Naive thymus-derived CD8-positive, alpha-beta T cell (primary cell): ENCODE results near the gene FRMD3. TPM values are rescaled to one million over a fixed set of nuclear protein-coding genes. Genes with fewer than 3 reads are reported as not detected.
"Not testable (repeated sequence)": the region's sequence is repeated elsewhere in the genome, so short reads cannot be mapped to it uniquely, and the experiment has no call there.

Source experiments
- ATAC-seq, 2 donors: fragments of 150-1000 bp; cut with Tn5 transposase in 1 of 2; sonication (Bioruptor Pico), chemical (Tn5 transposase) in 1 of 2; 1 replicate in 1 of 2; 2 replicates in 1 of 2; pipeline ENCODE4 v1.10.0; 2021; ENCODE audit warnings: mild to moderate bottlenecking in 2 of 2, moderate library complexity in 2 of 2
- POLR2A ChIA-PET: fragments of 350-600 bp; sonication (Branson Sonifier 250); formaldehyde crosslinking; loops from one replicate; lab custom pipeline; 2021; ENCODE audit warnings: antibody characterized with exemption; lab: Charles Lee
- DNase-seq, 10 donors: peaks; one replicate each; pipeline versions ENCODE4 v3.0.0 to v3.0.0-alpha.2; 2020 to 2022
- H3K27ac Mint-ChIP-seq, 10 donors: one replicate each; pipeline ENCODE4 v1.8.0; 2020 to 2022; ENCODE audit warnings: mild to moderate bottlenecking in 10 of 10, mixed read lengths in 10 of 10, moderate library complexity in 4 of 10, inconsistent platforms in 1 of 10
- H3K27me3 Mint-ChIP-seq, 5 donors: one replicate each; pipeline ENCODE4 v1.8.0; 2021 to 2022; ENCODE audit warnings: mixed read lengths in 5 of 5
- H3K36me3 Mint-ChIP-seq, 3 donors: one replicate each; pipeline ENCODE4 v1.8.0; 2020 to 2022; ENCODE audit warnings: mixed read lengths in 3 of 3, mild to moderate bottlenecking in 2 of 3, inconsistent platforms in 1 of 3
- H3K4me1 Mint-ChIP-seq, 4 donors: one replicate each; pipeline ENCODE4 v1.8.0; 2021 to 2022; ENCODE audit warnings: mixed read lengths in 4 of 4
- H3K4me3 Mint-ChIP-seq, 10 donors: one replicate each; pipeline ENCODE4 v1.8.0; 2020 to 2022; ENCODE audit warnings: mild to moderate bottlenecking in 10 of 10, mixed read lengths in 10 of 10, moderate library complexity in 6 of 10, inconsistent platforms in 1 of 10
- H3K9me3 Mint-ChIP-seq, 9 donors: one replicate each; pipeline ENCODE4 v1.8.0; 2020 to 2022; ENCODE audit warnings: mixed read lengths in 9 of 9, mild to moderate bottlenecking in 3 of 9, inconsistent platforms in 1 of 9, moderate library complexity in 1 of 9
- polyA plus RNA-seq, 3 donors: library from polyadenylated mRNA; unstranded; fragments of 300-500 nt; fragmentation: Illumina TruSeq; gene quantifications; one replicate each; pipeline ENCODE4 v1.2.3, GENCODE V29; 2021
- total RNA-seq, 8 experiments: library from RNA in 2 of 8; stranded (reverse) in 2 of 8; gene quantifications; one replicate each; pipeline ENCODE4 v1.2.3 and lab custom pipeline; 2021 to 2026

FRMD3 gene
- total and polyA plus RNA-seq, 5 experiments from 2014 or later = 0.08 to 0.74 (median 0.52) TPM; not detected in 2

DNA sequence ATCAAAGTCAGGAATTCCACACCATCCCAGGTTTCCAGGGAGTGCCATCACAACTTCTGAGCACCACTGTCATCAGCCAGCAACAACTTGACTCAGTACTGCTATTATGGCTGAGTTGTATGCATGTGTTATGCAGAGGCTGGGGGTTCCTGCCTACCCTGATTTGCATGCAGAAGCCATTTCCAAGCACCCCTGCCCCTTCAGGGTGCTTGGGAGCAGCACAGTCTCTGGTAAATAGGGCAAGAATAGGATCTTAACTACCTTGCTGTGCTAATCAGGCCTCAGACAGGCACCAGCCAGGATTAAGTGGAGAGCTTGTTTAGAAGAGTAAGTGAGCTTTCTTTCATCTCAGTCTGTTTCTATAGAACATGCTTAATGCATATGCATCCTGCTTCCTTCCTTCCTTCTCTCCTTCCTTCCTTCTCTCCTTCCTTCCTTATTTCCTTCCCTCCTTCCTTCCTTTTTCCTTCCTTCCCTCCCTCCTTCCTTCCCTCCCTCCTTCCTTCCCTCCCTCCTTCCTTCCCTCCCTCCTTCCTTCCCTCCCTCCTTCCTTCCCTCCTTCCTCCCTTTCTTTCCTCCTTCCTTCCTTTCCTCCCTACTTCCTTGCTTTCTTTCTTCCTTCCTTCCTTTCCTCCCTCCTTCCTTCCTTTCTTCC is 175.7 kb downstream of the FRMD3 start:
- H3K27me3 Mint-ChIP-seq = peaks cover 0 to 3% (median 0%) of the 10 kb centered on the region in 5 donors
- no peak overlapping the region for H3K27ac Mint-ChIP-seq
- no peak overlapping the region for H3K4me3 Mint-ChIP-seq
- POLR2A ChIA-PET = no interaction called here
- H3K4me1 Mint-ChIP-seq = no peaks in the 10 kb centered on the region
- H3K36me3 Mint-ChIP-seq = peaks cover 0 to 4% (median 3%) of the 10 kb centered on the region in 3 donors
- H3K9me3 Mint-ChIP-seq = peaks cover 0 to 6% (median 2%) of the 10 kb centered on the region in 9 donors
- DNase-seq (no peak), ATAC-seq (no peak)

DNA sequence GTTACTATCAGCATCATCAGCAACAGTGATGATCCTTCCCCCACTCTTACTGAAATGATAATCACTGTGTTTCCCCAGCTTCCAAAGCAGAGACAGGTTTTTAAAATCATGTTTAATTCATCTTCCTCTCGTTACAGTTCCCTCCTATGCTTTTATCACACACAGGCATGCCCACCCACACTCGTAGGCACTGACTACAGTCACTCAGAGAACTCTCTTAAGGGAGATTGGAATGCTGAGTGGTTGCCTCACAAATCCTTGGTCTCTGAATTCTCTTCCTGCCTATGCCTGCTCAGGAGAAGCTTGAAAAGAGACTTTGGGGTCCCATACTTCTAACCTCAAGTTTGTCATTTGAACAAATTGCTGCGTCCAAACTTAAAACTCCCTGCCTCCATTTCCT is 179.2 kb downstream of the FRMD3 start:
- H3K9me3 Mint-ChIP-seq = peaks cover 0 to 12% (median 3%) of the 10 kb centered on the region in 9 donors
- POLR2A ChIA-PET = no interaction called here
- H3K36me3 Mint-ChIP-seq = peaks cover 0 to 4% (median 3%) of the 10 kb centered on the region in 3 donors
- no peak for ATAC-seq
- no peaks in the 10 kb centered on the region for H3K27me3 Mint-ChIP-seq
- H3K27ac Mint-ChIP-seq = no peak overlapping the region
- H3K4me3 Mint-ChIP-seq = no peak overlapping the region
- no peak for DNase-seq
- no peaks in the 10 kb centered on the region for H3K4me1 Mint-ChIP-seq

DNA sequence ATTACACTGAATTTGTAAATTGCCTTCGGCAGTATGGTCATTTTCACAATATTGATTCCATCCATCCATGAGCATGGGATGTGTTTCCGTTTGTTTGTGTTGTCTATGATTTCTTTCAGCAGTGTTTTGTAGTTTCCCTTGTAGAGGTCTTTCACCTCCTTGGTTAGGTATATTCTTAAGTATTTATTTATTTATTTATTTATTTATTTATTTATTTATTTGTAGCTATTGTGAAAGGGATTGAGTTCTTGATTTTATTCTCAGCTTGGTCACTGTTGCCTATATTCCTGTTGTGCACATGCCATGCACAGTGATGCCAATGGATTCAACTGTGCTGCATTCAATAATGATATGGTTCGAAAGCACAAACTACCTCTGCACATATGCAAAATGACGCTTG is 179.7 kb downstream of the FRMD3 start:
- H3K27me3 Mint-ChIP-seq = not testable (repeated sequence)

DNA sequence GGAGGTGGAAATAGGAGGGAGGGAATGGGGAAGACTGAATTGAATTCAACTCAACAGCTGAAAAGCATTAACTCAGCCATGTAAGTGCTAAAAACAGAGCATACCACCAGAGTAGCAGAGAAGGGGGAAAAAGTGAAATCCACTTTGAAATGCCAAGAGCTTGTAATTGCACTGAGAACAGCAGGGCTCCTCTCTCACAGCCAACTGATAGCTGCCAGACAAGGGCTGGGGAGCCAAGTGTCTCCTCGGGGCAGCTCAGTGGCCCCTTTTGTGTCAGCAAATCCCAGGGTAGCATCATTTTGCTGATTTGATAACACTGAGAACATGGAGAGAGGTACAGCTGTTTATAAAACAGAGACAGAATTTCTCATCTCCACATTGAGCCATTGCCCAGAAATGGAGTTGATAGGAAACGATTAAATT is 182.5 kb downstream of the FRMD3 start:
- no peaks in the 10 kb centered on the region for H3K27me3 Mint-ChIP-seq
- no peak for ATAC-seq
- H3K4me1 Mint-ChIP-seq = no peaks in the 10 kb centered on the region
- H3K27ac Mint-ChIP-seq = no peak overlapping the region
- DNase-seq = no peak
- H3K4me3 Mint-ChIP-seq = no peak overlapping the region
- peaks cover 0 to 4% (median 0%) of the 10 kb centered on the region in 3 donors for H3K36me3 Mint-ChIP-seq
- POLR2A ChIA-PET = no interaction called here
- H3K9me3 Mint-ChIP-seq = peaks cover 0 to 12% (median 3%) of the 10 kb centered on the region in 9 donors

More for the DNA sequence above, 179.7 kb downstream of the FRMD3 start:
- H3K4me1 Mint-ChIP-seq, H3K27ac Mint-ChIP-seq, DNase-seq, POLR2A ChIA-PET, H3K4me3 Mint-ChIP-seq, H3K36me3 Mint-ChIP-seq, ATAC-seq: not testable (repeated sequence)
- peaks cover 0 to 12% (median 3%) of the 10 kb centered on the region in 9 donors for H3K9me3 Mint-ChIP-seq

DNA sequence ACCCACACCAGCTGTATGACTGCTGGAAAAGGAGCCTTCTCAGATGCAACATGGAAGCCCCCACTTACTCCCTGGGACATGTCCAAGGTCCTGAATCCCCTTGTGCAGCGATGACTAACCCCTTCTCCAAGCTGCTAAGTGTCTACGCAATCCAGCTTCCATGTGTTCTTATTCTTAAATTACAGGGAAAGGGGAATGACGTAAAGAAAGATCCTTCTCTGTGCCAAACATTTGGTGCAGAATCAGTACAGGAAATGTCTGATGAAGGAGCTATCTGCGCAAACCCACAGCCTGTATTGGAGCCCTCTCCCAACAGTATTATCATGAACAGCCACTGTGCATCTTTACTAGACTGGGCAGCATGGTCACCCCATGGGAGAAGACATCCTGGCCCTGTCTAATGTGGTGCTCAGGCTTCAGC is 183.2 kb downstream of the FRMD3 start:
- H3K27ac Mint-ChIP-seq = no peak overlapping the region
- DNase-seq = no peak
- H3K27me3 Mint-ChIP-seq = no peaks in the 10 kb centered on the region
- peaks cover 0 to 12% (median 3%) of the 10 kb centered on the region in 9 donors for H3K9me3 Mint-ChIP-seq
- no peaks in the 10 kb centered on the region for H3K4me1 Mint-ChIP-seq
- ATAC-seq = no peak
- no peak overlapping the region for H3K4me3 Mint-ChIP-seq
- peaks cover 0 to 4% (median 0%) of the 10 kb centered on the region in 3 donors for H3K36me3 Mint-ChIP-seq
- POLR2A ChIA-PET = no interaction called here

DNA sequence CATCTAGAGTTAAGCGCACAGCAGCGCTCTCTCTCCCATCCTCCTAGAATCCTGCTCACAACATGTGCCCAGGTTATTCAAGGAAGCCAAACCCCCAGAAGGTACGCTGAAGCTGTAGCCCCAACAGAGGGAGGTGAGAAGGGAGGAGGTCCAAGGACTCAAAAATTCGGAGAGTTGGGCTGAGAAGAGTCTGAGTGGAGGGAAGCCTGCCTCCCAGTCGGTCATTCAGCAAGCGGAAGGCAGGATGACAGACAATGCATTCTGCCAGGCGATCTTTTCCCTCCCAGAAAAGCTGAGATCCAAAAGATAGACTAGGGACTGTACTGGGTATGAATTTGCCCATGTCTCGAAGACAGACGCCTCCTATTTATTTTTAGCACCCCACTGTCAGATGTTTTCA is 189.2 kb downstream of the FRMD3 start:
- H3K4me3 Mint-ChIP-seq = no peak overlapping the region
- no peak overlapping the region for H3K27ac Mint-ChIP-seq
- peaks cover 0 to 3% (median 0%) of the 10 kb centered on the region in 3 donors for H3K36me3 Mint-ChIP-seq
- no peaks in the 10 kb centered on the region for H3K9me3 Mint-ChIP-seq
- ATAC-seq (no peak), DNase-seq (no peak)
- POLR2A ChIA-PET = no interaction called here
- no peaks in the 10 kb centered on the region for H3K4me1 Mint-ChIP-seq
- H3K27me3 Mint-ChIP-seq = no peaks in the 10 kb centered on the region

DNA sequence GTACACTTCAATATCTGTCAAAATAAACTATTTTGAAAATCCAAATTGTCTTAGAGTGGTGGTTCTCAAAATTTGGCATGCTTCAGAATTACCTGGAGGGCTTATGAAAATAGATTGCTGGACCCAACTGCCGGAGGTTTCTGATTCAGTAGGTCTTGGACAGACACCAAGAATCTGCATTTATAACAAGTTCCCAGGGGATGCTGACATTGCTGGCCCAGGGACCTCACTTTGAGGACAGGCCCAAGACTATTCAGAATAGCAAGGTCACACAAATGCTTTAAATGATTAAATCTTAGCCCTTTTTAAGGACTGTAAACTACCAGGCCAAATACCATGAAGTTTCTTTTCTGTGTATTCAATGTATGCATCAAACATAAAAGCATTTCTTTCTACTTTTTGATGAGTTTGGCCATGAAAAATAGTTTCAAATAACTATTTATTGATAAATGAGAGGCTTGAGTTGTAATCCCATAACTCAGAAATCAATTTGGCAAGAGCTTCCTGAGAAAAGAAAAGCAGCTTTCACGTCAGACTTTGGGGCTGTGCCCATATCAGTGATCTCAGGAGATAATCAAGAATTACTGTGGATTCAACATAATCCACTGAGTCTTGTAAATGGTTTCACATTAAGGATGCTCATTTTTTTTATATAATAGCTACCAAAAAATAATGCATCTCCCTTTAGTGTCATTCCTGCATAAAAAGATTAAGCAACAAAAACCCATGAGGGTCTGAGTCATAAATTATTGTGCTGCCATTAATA is 191.4 kb downstream of the FRMD3 start:
- no peak overlapping the region for H3K27ac Mint-ChIP-seq
- no peak for ATAC-seq
- H3K27me3 Mint-ChIP-seq = no peaks in the 10 kb centered on the region
- POLR2A ChIA-PET = no interaction called here
- H3K4me1 Mint-ChIP-seq = peaks cover 0 to 2% (median 0%) of the 10 kb centered on the region in 4 donors
- no peak for DNase-seq
- peaks cover 0 to 3% (median 0%) of the 10 kb centered on the region in 3 donors for H3K36me3 Mint-ChIP-seq
- H3K9me3 Mint-ChIP-seq = no peaks in the 10 kb centered on the region
- H3K4me3 Mint-ChIP-seq = no peak overlapping the region

DNA sequence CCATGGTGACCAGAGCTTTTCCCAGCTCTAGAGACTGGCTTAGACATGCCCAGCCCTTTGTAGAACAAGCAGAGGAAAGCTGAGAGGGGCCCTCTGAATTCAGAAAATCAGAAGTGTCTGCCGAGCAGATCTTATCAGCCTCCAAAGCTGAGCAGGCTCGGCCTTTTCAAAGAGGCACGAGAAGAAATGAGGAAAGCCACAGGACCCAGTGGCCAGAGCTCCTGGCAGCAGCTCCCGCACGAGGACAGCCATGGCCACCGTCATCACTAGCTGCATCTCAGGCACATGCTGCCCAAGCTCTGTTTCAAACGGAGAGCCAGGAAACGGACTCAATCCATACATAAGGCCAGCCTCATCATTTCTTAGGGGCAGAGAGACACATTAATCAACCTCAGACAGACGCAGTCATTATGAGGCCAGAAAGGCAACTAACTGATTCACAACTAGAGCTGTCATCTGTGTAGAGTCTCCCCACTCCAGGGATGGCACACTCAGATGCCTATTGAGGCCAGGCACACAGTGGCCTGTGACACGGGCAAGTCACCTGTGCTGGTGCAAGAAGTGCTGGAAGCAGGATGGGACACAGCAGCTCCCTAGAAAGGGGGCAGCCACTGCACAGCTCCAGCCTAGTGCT is 194.7 kb downstream of the FRMD3 start:
- Mint-ChIP-seq H3K4me3 (no peak overlapping the region), H3K27ac (no peak overlapping the region), H3K9me3 (no peaks in the 10 kb centered on the region), H3K27me3 (no peaks in the 10 kb centered on the region), H3K4me1 (peaks cover 0 to 2% (median 0%) of the 10 kb centered on the region in 4 donors), H3K36me3 (no peaks in the 10 kb centered on the region)
- no peak for ATAC-seq
- DNase-seq = no peak
- POLR2A ChIA-PET = no interaction called here

DNA sequence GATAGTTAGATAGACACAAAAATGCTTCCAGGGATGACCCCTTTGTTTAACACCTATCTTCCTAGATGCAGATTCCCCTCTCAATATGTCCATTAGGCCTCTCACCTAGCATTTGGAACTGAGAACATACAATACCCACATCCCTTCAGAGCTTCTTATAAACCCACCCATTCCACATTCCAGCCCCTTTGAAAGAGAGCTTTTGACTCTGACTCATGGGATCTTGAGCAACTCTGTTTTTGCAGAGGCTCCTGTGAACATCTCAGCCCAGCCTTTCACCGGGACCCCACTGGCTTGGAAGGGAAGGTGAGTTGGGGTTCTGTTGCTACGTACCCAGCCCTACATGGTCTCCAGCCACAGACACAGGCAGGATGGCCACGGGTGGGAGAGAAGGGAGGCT is 195.5 kb downstream of the FRMD3 start:
- Mint-ChIP-seq H3K4me1 (peaks cover 0 to 2% (median 0%) of the 10 kb centered on the region in 4 donors), H3K9me3 (no peaks in the 10 kb centered on the region), H3K36me3 (no peaks in the 10 kb centered on the region), H3K27ac (no peak overlapping the region), H3K4me3 (no peak overlapping the region), H3K27me3 (no peaks in the 10 kb centered on the region)
- ATAC-seq (no peak), DNase-seq (no peak)
- POLR2A ChIA-PET = no interaction called here

DNA sequence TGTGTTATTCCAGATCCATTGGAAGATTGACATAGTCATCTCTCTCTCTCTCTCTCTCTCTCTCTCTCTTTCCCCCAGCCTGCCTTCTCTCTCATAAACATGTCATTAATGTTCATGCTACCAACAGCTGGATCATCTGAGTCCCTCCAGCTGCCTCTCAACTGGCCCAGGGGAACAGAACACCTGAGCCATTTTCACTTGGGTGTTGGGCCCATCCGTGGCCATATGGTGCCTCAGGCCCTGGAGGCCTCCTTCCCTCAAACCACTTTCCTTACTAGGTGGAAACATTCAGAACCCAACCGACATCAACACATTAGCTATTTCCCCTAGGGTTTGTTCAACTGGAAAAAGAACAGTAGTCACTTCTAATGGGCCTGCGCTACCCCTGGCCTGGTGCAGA is 196.2 kb downstream of the FRMD3 start:
- DNase-seq = no peak
- Mint-ChIP-seq H3K27ac (no peak overlapping the region), H3K9me3 (no peaks in the 10 kb centered on the region), H3K27me3 (no peaks in the 10 kb centered on the region), H3K4me3 (no peak overlapping the region), H3K4me1 (peaks cover 0 to 2% (median 0%) of the 10 kb centered on the region in 4 donors), H3K36me3 (no peaks in the 10 kb centered on the region)
- ATAC-seq = no peak
- POLR2A ChIA-PET = no interaction called here

DNA sequence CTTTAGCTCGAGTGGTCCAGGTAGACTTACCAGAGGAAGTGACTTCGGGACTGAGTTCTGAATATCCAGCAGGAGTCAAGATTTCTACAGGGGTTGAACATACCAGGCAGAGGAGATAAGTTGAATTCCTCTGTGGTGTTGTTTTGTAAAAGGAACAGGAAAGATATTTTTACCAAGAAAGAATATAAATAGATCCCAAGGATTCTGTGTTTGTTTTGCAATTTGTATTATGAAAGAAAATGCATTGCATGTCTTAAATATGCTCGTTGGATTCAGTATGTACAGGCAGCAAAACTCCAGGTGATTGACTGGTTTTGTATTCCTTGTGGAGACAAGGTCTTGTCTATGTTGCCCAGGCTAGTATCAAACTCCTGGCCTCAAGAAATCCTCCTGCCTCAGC is 197.8 kb downstream of the FRMD3 start:
- Mint-ChIP-seq H3K4me3 (no peak overlapping the region), H3K9me3 (no peaks in the 10 kb centered on the region), H3K36me3 (no peaks in the 10 kb centered on the region), H3K4me1 (peaks cover 0 to 2% (median 0%) of the 10 kb centered on the region in 4 donors), H3K27me3 (no peaks in the 10 kb centered on the region), H3K27ac (no peak overlapping the region)
- POLR2A ChIA-PET = no interaction called here
- DNase-seq (no peak), ATAC-seq (no peak)

DNA sequence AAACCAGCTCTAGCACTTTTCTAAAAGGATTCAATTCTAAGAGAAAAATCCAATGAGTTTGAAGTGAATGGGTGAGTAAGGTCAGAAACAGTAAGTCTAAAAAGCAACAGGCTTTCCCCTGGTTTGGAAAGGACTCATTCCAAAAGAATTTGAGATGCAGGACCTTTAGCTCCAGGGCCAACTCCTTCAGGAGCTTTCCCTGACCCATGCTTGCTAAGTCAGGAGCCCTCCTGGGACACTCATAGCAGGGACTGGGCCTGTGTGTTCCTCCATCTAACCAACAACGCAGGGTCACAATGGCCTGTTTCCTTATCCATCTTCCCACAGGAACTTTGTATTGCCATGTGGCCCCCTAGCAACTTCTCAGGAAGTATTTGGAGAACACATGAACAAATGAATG is 198.8 kb downstream of the FRMD3 start:
- Mint-ChIP-seq H3K36me3 (no peaks in the 10 kb centered on the region), H3K4me1 (peaks cover 0 to 2% (median 0%) of the 10 kb centered on the region in 4 donors), H3K27ac (no peak overlapping the region), H3K27me3 (no peaks in the 10 kb centered on the region), H3K4me3 (no peak overlapping the region), H3K9me3 (no peaks in the 10 kb centered on the region)
- no peak for ATAC-seq
- POLR2A ChIA-PET = no interaction called here
- DNase-seq = no peak

DNA sequence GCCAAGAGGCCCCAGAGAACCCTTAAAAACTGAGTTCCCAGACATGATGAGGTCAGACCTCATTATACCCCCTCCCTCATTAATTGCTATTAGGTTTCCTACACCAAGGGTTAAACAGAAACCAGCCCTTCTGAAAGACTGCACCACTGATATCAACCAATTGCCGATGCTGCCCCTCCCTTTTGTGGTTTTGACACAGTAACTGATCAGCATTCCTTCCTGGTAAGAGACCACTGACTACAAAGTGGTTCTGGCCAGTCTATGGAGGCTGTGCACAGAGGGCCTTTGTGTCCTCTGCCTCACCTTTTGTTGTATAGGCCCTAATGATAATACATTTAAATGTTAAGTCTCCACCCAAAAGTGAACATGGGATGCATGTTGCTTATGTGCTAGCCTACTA is 201.5 kb downstream of the FRMD3 start:
- DNase-seq (no peak), ATAC-seq (no peak)
- Mint-ChIP-seq H3K36me3 (no peaks in the 10 kb centered on the region), H3K4me3 (no peak overlapping the region), H3K9me3 (no peaks in the 10 kb centered on the region), H3K27me3 (no peaks in the 10 kb centered on the region), H3K4me1 (no peaks in the 10 kb centered on the region), H3K27ac (no peak overlapping the region)
- POLR2A ChIA-PET = no interaction called here
